Right forelimb (tissue), 1 donor: ENCODE data around the gene SLC26A8.

Experiments
- DNase-seq: peaks from one replicate; pipeline ENCODE4 v3.0.0-alpha.2; 2018

Gene SLC26A8

DNA sequence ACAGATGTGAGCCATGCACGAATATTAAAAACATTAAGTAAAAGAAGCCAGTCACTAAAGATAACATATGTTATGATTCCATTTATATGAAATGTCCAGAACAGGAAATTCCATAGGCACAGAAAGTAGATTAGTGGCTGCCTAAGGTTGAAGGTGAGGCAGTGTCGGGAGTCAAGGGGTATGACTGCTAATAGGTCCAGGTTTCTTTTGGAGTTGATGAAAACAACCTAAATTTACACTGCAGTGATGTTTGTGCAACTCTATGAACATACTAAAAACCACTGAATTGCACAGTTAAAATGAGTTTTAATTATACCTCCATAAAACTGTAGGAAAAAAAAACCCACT lies 118.0 kb downstream of the SLC26A8 start:
- DNase-seq: no peak

DNA sequence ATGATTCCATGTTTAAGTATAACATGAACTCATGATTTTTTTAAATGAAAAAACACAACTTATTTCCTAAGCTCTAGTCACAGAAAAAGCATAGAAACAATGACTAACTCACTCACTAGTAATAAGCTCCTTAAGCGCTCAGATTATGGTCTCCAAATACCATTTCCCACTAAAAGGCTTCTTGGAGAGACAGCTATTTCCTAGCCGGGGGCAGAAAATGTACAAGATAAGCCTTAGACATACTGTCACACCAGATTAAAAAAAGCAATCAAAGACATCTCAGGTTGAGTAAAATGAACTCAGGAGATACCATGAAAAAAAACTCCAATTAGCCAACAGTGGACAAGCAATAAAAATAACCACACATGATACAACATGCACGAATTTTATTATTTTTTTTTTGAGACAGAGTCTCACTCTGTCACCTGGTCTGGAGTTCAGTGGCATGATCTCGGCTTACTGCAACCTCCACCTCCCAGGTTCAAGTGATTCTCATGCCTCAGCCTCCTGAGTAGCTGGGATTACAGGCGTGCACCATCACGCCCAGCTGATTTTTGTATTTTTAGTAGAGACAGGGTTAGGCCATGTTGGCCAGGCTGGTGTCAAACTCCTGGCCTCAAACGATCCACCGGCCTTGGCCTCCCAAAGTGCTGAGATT lies 118.5 kb downstream of the SLC26A8 start:
- DNase-seq: no peak

DNA sequence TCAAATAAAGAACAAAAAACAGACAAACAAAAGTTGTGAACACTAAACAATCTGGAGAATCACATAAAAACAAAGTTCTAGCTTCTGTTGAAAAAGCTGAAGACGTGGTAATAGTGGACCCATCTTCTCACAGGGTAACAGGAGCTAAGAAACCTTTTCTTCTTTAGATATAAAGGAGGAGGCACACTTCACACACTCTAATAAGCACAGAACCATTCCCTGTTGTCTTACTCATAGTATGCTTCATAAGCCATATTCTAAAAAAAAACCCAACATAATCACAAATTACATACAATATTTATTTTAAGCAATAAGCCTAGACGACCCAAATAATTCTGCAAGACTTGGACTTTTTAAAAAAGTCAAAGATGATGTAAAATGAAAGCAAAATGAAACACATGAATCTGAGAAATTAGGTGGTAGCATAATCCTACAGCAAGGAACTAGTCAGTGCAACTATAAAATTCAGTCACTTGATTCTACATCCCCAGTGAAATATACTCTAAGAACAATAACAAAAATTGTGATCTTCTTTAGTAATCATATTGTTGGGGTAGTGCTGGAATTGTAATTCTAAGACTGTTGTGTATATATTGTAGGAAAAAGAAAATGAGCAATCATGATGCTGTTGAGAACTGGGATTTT lies 119.2 kb downstream of the SLC26A8 start:
- no peak for DNase-seq

DNA sequence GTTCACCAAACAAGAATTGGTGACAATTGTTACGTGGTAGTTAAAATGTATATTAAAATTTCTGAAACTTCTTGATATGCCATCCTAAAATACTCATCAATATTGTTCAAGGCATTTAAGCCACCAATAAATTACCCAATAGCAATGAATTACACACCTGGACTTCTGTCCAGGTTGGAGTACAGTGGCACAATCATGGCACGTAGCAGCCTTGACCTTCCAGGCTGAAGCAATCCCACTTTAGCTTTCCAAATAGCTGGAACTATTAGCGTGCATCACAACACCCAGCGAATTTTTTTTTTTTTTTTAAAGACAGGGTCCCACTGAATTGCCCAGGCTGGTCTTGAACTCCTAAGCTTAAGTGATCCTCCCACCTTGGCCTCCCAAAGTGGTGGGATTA lies 120.8 kb downstream of the SLC26A8 start:
- DNase-seq: no peak

DNA sequence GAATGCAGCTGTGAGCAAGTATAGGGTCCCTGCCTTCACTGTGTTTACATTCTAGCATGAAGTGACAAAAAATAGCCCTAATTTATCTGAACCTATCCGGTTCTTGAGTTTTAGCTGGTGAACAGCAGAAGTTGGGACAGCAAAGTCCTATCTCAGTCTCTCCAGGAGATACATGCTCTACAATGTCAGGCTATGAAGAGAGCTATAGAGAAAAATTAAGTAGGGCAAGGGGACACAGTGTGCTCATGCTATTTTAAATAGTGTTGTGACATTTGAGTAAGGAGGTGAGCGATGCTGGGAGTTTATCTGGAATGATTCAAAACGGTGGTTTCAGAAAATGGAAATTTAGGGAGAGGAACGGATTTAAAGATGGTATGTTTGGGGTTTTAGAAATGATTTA lies 124.0 kb downstream of the SLC26A8 start:
- DNase-seq: no peak

DNA sequence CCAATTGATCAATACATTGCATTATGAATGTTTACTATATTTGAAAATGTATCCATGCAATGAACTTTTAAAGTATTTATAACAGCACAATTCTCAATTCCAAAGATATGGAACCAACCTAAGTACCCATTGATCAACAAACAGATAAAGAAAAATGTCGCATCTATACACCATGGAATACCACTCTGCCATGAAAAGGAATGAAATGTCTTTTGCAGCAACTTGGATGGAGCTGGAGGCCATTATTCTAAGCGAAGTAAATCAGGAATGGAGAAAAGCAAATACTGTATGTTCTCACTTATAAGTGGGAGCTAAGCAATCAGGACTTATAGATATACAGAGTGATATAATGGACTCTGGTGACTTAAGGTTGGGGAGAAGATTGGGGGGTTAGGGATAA lies 126.4 kb downstream of the SLC26A8 start:
- no peak for DNase-seq

DNA sequence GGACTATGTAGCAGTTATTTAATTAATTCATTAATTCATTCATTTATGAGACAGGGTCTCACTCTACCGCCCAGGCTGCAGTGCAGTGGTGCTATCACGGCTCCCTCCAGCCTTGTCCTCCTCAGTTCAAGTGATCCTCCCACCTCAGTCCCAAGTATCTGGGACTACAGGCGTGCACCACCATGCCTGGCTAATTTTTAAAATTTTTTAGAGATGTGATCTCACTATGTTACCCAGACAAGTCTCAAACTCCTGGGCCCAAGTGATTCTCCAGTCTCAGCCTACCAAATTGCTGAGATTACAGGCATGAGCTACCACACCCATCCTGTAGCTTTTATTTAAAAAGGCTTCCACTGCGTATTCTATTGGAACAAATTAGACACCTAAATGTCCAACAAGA lies 127.0 kb downstream of the SLC26A8 start:
- no peak for DNase-seq

DNA sequence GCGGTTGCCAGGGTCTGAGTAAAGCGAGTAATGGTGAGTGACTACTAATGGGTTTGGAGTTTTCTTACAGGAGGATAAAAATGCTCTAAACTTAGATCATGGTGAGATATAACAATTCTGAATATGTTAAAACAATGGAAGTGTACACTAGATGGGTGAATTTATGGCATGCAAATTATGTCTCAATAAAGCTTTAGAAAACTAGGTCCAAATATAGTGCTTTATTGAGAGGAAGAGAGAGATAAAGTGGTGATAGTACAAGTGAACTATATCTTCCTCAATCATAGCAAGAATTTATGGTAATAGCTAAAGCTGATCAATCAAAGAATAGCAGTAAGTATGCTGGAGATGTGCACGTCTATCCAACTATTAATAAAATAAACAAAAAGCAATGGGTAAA lies 127.4 kb downstream of the SLC26A8 start:
- DNase-seq: no peak

DNA sequence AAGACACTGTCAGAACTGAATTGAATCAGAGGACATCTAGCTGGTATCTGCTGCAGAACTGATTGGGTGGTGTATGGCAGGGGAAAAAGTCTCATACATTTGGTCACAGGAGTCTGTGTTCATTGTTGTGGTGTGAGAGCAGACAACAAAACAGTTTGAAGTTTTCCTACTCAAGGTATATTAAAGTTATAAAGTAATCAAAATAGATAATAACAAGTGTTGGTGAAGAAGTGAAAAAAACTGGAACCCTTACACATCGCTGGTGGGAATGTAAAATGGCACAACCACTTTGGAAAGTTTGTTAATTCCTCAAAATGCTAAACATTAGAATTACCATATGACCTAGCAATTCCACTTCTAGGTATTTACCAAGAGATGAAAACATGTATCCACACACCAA lies 128.2 kb downstream of the SLC26A8 start:
- DNase-seq: no peak

DNA sequence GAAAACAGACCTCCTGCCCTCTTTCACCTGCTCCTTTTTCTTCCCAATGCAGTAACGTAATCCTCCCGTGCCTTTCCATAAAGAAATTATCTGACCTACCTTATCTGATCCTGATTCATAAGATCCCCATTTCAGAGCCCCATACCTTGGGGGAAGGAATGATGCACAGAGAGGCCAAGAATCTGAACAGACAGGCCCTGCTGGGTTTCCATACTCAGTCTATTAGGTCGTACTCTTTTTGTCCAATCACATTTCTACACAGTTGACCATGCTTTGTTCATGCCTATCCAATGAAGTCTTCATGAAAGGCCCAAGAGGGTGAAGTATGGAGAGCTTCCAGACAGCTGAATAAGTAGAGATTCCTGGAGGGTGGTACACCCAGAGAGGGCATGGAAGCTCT lies 128.9 kb downstream of the SLC26A8 start:
- no peak for DNase-seq

DNA sequence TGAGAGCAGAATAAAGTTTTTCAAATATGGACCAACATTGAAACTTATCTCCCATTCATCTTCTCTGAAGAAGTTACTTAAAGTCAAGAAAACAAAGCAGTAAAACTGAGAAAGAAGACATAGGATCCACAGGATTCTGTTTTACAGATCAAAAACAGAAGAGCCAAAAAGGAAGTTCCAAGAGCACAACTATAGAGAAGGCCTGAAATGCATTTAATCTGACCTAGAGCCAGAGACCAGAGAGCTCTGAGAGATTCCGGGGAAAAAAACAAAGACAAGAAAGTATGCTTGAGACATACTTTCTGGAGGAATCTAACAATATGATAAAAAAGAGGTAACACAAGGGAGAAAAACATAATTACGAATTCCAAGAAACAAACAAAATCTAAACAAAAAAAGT lies 129.7 kb downstream of the SLC26A8 start:
- no peak for DNase-seq
